Fibroblast of villous mesenchyme (primary cell): Measurements from ENCODE around the gene ZBTB47. TPM values are rescaled to one million over a fixed set of nuclear protein-coding genes. Genes with fewer than 3 reads are reported as not detected.

ENCODE experiments used
- DNase-seq: peaks from one replicate; pipeline ENCODE4 v3.0.0-alpha.2; 2010; ENCODE audit warnings: low read depth
- H3K4me3 ChIP-seq: 2 replicates; pipeline ENCODE4 v1.5.1; 2011; ENCODE audit warnings: low read depth, mild to moderate bottlenecking, low read length
- CTCF ChIP-seq: IDR thresholded peaks from 2 replicates; pipeline ENCODE4 v1.5.1; 2012; ENCODE audit warnings: low read depth, mild to moderate bottlenecking, low read length; ENCODE audit not compliant: insufficient read depth
- total RNA-seq: library from RNA; depleted of rRNA; stranded (reverse); fragments of >200 nt; gene quantifications from 2 replicates; pipeline ENCODE4 v1.2.3, GENCODE V29; 2012

ZBTB47 gene
- total RNA-seq, 1 donor: 25.9 TPM

- TF ChIP-seq CTCF: no peak
- DNase-seq: no peak
- no peak overlapping the region for H3K4me3 ChIP-seq
Measured at GRCh38 chr3:42664438-42664803, 10.9 kb downstream of the ZBTB47 start.

- H3K4me3 ChIP-seq: no peak overlapping the region
- DNase-seq: no peak
- TF ChIP-seq CTCF: no peak
Measured at GRCh38 chr3:42665050-42665878, 11.8 kb downstream of the ZBTB47 start.

GRCh38 chr3:42666022-42666421 lies 12.5 kb downstream of the ZBTB47 start:
- no peak for DNase-seq
- H3K4me3 ChIP-seq: no peak overlapping the region
- no peak for TF ChIP-seq CTCF

GRCh38 chr3:42666577-42666998 lies 13.1 kb downstream of the ZBTB47 start:
- no peak for DNase-seq
- no peak overlapping the region for H3K4me3 ChIP-seq
- TF ChIP-seq CTCF: no peak

GRCh38 chr3:42667096-42667522 lies 13.6 kb downstream of the ZBTB47 start:
- no peak for DNase-seq
- no peak overlapping the region for H3K4me3 ChIP-seq
- no peak for TF ChIP-seq CTCF

- no peak overlapping the region for H3K4me3 ChIP-seq
- no peak for TF ChIP-seq CTCF
- no peak for DNase-seq
Measured at GRCh38 chr3:42667523-42668412, 14.3 kb downstream of the ZBTB47 start.
